GM19351 (cell line): Measurements from ENCODE around the gene CSRP1.

Source experiments
- ATAC-seq: cut with Tn5 transposase; IDR thresholded peaks from one replicate; pipeline ENCODE4 v1.9.1; 2021; ENCODE audit warnings: mild to moderate bottlenecking, moderate library complexity; ENCODE audit not compliant: unreplicated experiment

The CSRP1 gene

DNA sequence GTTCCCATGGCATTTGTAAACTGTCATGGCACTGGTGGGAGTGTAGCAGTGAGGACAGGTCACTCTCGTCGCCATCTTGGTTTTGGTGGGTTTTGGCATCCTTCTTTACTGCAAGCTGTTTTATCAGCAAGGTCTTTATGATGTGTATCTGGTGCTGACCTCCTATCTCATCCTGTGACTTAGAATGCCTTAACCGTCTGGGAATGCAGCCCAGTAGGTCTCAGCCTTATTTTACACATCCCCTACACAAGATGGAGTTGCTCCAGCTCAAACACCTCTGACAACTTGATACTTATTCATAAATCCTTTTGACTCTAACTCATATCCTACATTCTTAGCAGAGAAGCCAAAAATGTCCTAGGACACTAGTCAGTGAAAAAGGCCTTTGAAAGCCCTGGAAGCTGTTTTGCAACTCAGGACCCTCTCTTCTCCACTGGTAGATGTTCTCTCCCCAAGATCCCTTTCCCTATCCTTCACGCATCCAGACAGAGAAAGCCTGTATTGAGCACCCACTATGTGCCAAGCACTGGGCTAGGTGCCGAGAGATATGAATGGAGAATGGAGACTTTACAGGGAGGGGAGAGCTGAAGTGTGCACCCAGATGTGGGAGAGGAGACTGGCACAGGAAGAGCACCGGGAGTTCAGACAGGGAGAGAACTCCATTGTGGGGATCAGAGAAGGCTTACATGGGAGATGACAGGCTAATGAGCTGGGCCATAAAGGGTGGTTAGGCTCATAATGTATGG, 6.7 kb upstream of the CSRP1 start:
- no peak for ATAC-seq

DNA sequence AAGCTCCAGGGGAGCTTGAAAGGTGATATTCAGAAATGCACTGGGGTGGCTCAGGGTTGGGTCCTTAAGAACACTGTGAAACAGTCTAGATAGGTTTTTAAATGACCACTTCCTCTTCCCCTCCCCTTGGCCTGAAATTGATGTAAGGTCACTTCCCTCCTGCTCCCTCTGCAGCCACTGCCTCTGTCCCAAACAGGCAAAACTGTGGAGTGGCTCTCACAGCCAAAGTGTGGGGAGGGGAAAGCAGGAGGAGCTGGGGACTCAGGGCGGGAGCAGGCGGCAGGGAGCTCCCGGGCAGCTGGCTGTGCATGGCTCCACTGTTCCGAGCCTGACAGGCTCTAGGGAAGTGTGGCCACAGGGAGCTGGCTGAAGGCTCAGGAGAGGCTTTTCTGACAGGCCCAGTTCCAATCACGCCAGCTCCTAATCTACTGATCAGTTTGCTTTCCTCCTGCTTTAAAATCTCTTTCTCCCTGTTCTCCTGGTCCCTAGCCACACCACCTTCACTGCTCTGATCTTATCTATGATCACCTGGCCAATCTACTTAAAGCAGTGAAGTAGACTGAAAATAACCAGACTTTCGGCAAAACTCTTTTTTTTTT, 5.1 kb upstream of the CSRP1 start:
- peak; percentile 53 for ATAC-seq

DNA sequence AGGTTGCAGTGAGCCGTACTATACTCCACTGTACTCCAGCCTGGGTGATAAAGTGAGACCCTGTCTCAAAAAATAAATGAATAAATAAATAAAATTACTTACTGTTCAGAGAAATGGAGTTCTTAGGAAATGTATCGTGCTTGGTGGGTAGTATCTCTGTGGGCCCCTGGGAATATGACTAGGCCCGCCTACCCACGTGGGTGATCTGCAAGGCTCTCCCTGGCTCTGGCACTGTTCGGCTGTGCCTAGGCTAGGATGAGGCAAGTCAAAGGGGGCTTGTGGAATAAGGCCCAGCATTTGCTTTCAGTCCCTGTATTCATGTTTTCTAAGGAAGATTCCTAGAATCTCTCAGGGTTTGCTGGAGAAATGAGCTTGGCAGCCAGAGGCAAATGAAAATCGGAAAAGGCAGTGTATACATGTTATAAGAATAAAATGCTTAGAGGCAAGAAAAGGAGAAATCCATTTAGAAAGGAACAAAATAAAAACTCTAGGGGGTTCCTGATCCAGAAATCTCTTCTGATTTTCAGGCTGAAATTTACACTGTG, 4.5 kb upstream of the CSRP1 start:
- ATAC-seq: no peak

DNA sequence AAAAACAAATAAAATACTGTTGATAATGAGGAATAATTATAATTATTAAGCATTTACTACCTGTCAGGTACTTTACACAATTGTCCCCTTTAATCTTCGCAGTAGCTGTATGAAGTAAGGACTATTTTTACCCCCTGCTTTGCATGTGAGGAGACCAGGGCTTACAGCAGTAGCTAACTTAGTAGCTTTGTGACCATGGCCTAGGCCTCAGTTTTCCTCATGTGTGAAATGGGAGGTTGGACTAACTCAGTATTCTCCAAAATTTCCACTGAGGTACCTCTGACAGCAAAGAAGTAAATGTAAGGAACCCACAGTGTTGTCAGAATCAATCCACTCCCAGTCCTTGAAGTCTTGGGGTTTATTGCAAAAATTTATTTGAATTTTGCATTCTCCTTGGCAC, 3.8 kb upstream of the CSRP1 start:
- no peak for ATAC-seq

DNA sequence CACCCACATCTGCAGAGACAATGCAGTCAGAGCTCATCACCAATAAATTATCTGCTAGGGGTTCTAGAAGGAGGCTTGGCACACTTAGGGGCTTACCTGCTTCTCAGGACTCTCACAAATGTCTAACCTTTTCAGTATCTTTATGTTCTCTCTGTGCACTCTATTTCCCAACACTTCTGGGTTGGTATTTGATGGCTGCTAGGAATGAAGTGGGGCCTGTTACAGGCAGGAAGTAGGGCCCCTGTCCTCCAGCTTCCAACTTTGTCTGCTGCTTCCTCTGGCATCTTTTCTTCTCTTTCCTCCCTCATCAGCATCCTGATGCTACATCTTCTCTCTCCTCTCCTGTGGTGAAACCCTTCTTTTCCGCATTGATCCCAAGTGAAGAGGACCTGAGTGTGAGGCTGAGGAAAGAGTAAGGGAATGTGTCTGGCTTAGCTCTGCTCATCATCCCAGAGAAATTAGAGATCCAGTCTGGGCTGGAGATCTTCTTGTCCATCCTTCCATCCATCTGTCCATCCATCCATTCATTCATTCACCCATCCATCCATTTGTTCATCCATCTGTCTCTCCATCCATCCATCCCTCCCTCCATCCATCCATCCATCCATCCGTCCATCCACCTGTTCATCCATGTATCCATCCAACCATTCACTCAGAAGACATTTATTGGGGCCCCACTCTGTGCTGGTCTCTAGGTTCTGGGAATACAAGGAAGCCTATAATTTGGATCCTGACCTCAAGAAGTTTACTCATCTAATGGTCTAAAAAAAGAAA, 2.9 kb upstream of the CSRP1 start:
- ATAC-seq: no peak

DNA sequence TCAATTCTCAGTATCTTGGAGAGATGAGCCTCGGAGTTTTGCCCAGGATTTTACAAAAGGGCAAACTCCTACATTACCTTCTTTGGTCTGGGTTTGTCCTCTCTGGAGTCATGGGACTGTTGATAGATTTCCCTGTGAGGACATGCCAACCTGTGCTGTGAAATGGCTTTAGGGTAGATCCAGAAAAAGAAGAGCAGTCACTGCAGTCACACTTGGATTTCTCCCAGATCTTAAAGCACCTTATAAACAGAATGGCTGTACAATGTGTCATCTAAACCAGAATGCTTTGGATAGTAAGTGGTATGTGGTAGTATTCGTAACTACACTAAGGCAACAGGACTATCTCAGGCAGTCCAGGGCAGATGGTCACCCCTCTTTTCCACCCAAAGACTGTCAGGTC, 1.9 kb upstream of the CSRP1 start:
- ATAC-seq: no peak

DNA sequence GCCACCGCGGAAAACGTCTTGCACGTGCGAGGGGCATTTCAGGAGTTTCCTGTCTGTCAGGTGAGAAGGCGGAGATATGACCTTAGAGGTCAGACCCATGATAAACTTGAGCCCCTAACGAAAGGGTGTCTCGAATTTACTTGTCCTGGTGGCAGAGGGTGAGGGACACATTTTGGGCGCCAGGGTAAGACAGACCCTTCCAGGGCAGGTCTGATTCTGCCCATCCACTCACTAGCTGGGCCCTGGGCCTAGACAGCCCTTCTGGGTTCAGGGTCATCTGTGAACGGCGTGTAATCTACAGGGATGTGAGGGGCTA, 395 bp upstream of the CSRP1 start:
- no peak for ATAC-seq

DNA sequence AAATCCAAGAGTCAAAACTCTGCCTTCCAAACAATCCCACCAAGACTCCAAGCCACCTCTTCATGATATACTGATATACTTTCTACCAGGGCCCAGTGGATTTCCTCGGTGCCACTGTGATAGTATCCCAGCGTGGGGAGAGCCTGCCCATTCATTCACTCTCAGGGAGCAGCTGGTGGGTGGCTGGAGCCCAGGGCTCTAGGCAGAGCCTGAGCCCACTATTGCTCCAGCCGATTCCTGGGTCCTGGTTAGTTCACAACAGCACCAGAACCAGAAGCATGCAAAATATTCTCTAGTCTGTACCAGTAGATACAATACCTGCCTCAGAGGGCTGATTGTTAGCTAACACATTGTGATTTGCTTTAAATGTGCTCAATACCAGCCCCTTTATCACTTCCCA, 831 bp downstream of the CSRP1 start:
- ATAC-seq: no peak

DNA sequence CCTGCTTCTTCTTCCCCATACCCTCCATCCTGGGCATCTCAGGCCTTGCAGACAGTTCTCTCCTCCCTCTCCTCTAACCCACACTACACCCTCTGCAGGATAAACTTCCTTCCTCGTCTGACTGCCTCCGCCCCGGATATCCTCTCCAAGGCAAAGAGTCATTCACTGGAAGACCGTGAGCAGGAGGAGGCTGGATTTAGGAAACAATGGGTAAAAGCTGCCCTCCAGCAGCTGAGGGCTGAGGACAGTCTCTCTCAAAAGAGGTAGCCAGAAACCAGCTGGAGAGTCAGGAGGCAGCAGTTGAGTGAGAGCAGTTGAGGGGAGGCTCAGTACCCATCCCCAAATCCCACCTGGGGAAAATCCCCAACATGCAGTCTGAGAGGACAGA, 1.4 kb downstream of the CSRP1 start:
- no peak for ATAC-seq

DNA sequence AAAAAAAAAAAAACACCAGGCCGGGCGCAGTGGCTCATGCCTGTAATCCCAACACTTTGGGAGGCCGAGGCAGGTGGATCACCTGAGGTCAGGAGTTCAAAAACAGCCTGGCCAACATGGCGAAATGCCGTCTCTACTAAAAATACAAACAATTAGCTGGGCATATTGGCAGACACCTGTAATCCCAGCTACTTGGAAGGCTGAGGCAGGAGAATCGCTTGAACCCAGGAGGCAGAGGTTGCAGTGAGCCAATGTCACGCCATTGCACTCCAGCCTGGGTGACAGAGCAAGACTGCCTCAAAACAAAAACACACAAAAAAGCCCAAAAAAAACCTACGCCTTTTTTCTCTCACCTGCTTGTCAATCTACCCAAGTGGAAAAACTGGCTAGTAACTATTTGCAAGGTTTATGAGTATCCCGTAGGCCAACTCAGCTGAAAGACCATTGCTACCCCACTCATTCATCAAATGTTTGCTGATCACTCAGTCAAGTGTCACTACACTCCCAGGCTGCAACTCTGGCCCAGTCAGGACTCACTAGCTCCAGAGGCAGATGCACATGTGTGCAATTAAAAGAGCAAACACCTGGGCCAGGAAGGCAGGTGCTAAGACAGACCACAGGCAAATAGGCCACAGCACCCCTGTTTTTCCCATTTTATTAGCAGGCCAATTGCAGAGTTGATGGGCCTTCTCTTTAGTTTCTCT, 2.0 kb downstream of the CSRP1 start:
- ATAC-seq: no peak

DNA sequence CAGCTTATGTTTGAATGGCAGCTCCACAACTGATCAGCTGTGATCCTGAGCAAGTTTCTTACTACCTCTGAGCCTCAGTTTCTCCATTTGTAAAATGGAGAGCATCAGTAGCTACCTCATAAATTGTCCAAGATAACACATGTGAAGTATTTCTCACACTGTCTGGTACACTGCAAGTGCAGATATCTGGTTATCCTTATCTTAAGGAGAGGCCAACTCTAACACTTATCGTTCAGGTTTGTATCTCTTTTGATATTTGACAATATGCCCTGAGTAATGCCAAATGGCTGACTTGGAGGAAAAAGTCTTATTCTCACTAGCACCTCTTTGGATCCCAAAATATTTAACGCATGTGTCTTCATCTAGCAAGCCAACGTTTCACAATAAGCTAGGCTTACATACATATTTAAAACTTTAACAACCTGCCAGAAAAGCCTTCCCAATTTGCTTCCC, 2.7 kb downstream of the CSRP1 start:
- ATAC-seq: no peak

DNA sequence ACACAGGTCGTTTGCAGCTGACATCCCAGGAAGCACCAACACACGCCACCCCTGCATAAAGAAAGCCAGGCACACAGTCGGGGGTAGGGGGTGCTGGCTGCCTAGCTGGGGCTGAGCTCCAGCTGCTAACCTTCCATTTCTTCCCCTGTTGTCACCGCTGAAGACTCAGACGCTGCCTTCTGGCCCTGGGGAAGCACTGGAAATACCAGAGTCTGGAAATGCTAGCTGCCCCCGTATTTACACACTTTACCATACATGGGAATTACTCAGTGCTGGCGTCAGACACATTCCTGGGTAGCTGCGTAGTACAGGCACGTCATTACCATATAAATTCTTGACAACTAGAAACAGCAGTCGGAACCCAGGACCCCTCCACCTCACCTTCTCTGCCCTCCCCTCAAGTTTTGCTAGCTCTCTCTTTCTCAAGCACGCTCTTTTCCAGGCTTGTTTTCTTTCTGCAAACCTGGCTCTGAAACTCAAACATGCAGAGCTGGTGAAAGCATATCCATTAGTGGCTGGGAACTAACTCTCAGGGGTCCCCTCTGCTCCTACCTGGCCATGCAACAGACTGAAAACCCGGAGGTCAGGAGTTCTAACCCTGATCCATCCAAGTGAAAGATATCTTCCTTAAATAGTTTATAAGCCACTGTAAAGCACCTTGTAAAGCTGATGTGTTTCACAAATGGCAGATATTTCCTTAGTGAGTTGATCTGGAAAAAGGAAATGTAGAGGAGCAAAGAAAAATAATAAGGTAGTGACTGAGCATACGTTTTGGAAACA, 3.3 kb downstream of the CSRP1 start:
- no peak for ATAC-seq

DNA sequence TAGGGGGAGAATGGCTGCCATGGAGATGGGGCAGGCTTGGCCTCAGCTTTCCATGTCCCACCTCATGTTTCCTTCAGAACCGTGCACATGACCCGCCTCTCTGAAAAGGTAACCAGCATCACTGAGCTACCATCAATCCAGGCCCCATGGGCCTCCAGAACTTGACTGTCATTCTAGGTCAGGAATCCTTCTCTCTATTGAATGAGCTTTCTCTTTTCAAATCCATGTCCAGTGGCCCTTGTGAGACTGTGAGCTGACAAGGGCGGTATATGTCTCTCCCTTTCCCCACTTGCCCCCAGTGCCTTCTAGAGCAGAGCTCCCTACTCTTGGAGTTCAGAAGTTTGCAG, 4.4 kb downstream of the CSRP1 start:
- ATAC-seq: no peak

DNA sequence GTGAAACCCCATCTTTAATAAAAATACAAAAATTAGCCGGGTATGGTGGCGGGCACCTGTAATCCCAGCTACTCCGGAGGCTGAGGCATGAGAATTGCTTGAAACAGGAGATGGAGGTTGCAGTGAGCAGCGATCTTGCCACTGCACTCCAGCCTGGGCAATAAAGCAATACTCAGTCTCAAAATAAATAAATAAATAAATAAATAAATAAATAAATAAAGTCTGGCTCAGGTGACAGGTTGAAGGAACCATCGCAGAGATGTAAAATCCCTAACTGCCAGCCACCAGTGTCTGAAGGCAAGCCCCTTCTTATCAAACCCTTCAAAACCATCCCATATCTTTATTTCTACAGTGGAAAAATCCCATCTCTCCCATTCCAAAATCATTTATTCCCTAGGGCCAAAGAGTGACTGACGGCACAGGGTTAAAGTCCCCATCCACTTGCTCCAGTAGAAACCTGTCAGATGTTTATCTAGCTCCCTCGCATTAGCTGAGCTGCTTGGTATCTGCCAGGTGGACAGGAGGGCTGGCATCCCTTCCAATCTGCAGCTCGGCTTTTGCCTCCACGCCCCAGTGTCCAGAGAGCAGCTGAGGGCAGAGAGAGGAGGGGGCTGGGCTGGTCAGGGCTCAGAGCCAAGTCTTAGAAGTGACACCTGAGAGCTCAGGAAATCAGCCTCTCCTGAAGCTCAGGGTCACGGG, 5.0 kb downstream of the CSRP1 start:
- ATAC-seq: no peak

DNA sequence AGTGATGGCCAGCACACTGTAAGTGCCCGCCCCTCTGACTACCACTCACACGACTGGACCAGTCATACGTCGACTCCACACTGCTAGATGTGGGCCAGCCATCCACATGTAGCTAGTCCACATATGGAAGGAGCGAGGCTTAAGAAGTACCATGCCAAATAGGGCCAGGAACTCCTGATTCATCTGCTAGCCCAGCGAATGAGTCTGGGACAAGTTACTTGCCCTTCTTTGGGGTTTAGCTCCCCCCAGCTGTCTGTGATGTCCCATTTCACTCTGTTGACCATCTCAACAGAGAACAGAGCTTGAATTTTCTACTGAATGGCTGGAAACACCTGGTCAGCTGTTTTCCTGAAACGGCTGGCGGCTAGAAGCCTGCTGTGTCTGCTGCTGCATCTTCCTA, 5.8 kb downstream of the CSRP1 start:
- ATAC-seq: no peak

DNA sequence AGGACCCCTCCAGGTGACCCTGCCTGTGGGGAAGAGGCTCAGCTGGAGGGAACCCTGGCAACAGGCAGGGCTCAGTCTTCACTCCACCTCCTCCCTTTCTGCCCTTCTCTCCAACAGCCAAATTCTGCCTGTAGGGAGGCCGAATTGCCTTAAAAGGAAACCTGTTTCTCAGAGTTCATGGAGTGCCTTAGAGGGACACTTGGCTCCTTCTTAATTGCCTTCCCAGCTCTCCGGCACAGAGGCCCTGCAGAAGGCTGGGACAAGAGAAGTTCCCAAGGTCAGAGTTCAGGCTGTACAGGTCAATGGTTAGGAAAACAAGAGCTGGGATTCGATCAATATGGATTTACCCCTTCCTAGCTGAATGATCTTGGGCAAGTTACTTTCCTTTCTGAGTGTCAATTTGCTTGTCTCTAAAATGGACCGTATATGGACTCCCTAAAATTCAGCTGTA, 6.2 kb downstream of the CSRP1 start:
- ATAC-seq: no peak

DNA sequence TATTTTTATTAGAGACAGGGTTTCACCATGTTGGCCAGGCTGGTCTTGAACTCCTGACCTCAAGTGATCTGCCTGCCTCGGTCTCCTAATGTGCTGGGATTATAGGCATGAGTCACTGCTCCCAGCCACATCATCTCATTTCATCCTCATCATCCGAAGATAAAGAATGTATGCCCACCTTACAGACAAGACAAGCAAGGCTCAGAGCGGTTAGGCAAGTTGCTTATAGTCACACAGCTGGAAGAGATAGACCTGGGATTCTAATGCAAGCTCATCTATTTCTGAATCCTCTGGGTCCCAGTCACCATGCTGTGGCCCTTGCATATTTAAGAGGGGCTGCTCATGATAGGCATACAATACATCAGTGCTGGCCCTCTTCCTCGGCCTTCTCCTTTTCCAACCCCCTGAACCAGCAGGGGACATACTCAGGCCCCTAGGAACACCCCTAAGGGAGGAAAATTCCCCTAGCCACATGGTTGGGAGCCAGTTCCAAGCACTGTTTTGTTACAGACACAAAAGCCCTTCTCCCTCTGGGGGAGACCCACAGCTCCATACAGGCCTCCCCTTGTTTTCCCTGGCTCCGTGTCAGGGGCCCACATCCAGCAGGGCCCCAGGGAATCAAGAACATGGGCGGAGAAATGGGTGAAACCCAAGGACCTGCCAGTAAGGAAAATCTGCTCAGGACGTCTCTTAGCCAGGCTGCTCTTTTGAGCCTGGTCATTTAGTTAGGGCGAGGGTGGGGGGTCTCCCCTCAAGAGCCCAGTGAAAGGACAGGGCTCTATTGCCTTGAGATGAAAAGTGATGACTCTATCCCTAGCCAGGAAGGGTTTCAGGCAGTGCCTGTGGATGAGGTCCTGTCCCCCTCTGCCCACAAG, 6.9 kb downstream of the CSRP1 start:
- no peak for ATAC-seq

DNA sequence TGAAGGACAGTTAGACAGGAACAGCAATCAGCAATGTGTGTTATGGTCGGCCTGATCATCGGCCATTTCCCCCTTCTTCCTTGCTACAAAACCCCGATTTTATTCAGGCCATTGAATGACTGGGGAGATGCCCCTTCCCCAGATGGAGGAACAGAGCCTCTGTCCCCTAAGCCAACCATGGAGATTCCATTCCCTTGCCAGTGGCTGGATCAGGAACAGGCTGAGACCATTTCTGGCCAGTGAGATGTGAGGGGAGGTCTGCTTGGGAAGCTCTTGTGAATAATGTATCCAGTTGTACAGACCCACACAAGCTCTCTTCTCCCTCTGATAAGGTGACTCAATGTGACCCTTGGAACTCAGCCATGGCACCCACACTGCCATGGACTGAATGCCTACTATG, 7.7 kb downstream of the CSRP1 start:
- ATAC-seq: no peak

DNA sequence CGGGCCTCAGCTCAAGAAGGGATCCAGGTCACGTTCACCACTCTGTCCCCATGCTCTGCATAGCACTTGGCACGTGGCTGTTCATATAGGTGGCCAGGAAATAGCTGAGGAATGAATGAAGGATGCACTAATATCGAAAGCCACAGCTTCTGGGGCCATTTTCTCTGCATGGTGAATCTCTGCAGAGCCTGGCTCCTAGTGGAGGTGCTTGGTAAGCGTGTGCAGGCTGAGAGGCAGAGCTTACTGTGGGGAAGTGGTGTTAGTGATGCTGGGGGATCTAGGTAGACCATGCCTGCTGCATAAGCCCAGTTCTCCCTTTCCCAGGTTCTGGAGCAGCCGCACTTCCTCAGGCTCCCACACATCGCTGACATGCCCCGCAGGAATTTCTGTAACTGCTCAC, 8.3 kb downstream of the CSRP1 start:
- no peak for ATAC-seq
